Right renal pelvis (tissue), 4 donors: ENCODE data around the gene EML1. TPM values are rescaled to one million over a fixed set of nuclear protein-coding genes. Genes with fewer than 3 reads are reported as not detected.
"Not testable (repeated sequence)": the region's sequence is repeated elsewhere in the genome, so short reads cannot be mapped to it uniquely, and the experiment has no call there.

Source experiments
- DNase-seq, 4 donors: peaks; one replicate each; pipeline ENCODE4 v3.0.0-alpha.2; 2013; ENCODE audit warnings: low read depth in 4 of 4, low spot score in 3 of 4, missing footprints in 1 of 4
- polyA plus RNA-seq, 4 donors: library from polyadenylated mRNA; unstranded; fragments of 120-200 nt; gene quantifications; one replicate each; pipeline ENCODE4 v1.2.1, GENCODE V29; 2013; ENCODE audit not compliant: insufficient read length in 4 of 4

EML1 gene
- polyA plus RNA-seq, 4 donors = 38.0 to 42.1 (median 39.4) TPM

DNA sequence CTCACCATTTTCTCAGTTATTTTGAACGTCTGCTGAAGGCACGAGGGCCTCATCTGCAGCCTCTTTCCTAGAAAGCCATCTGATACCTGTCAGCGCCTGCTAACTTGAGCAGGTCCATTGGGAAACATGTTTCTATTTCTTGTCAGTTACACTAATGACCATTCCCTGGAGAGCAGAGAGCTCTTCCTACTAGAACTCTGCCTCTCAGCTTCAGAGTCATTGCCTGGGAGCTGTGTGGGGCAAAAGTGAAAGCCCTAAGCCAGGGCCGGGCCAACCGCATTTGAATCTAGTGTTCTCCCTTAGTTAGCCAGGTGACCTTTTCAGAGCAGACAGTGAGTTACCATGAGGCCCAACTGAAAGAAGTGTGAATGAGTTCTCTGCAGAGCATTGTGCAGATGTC, 135.8 kb downstream of the EML1 start:
- DNase-seq = no peak

DNA sequence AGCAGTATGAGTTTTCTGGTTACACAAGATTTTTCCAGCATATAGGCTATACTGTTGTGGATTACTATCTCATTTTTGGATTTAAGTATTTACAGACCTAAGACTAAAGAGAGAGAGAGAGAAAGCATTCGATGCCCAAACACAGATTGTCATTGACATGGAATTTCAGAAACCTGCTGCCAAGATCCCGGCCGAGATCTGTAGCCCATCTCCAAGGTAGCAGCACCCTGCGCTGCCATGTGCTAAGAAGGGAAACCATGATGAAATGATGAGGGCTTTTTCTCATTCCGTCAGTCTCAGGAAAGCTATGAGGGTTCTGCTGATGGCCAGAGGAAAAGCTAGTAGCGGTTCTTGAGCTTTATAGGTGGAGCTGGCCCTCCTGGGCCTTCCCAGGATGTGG, 136.4 kb downstream of the EML1 start:
- DNase-seq = no peak

- DNase-seq = no peak
Observed at GRCh38 chr14:99930420-99931274, 137.4 kb downstream of the EML1 start.

GRCh38 chr14:99931308-99931707, 138.1 kb downstream of the EML1 start:
- DNase-seq = no peak

- DNase-seq = no peak
Observed at GRCh38 chr14:99936056-99936455, 142.8 kb downstream of the EML1 start.

DNA sequence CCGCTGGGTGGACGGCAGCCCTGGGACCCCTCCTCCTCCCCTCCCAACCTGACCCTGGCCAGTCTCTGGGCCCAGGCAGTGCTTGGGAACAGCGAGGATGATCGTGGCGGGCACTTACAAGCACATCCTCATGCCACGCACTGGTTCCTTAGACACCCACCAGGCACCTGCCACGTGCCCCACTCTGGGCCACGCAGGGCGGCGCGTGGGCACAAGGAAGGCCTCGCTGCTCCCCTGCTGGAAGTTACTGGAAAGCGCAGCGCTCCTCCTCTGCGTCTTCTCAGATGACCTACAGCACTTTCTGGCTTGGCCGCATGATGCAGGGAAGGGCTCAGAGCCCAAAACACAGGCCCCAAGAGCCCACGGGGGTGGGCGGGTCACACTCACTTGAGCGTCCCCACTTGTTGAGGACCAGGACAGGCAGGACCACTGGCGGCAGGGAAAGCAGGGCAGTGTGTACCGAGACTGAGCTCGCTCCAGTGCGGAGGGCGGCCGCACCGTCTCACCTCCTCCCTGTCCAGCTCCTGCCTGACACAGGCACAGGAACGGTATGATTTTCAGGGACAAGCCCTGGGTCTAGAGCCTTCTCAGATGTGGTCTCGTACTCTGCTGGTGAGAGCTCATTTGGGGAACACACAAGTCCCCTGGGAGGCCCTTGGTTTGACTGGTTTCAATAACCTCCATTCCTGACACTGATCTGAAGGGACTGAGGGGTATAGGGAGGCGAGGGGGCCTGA, 143.7 kb downstream of the EML1 start:
- no peak for DNase-seq

DNA sequence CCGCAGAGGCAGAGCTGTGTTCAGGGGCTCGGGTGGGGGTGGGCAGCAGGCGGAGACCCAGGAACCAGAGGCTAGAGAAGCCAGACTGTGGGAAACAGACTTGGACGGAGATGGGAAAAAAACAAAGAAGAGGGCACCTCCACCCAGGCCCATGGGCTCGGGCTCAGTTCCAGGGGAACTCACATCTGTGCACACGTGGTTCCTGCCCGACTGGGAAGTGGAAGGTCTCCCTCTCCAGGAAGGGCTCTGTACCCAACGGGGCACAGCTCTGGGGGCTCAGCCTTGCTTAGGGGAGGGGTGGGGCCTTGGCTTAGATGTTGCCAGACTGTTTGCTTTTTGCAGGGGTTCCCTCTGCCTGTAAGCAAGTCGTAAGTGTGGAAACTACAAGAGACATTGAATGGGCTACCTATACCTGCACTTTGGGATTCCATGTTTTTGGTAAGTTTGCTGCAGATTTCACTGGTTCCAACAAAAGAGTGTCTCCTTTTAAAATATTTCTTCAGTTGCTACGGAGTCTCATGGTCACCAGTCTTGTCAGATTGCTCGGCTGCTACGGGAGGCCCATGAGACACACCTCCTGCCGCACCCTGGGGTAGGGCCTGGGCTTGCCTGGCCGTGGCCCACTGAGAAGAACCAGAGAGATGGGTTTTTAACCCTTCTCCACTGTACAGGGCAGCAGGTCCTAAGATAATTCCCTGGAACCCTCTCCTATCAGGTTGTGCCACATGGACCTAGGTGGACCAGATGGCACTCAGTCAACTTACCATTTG, 144.4 kb downstream of the EML1 start:
- DNase-seq = no peak

- no peak for DNase-seq
Observed at GRCh38 chr14:99938376-99938775, 145.2 kb downstream of the EML1 start.

DNA sequence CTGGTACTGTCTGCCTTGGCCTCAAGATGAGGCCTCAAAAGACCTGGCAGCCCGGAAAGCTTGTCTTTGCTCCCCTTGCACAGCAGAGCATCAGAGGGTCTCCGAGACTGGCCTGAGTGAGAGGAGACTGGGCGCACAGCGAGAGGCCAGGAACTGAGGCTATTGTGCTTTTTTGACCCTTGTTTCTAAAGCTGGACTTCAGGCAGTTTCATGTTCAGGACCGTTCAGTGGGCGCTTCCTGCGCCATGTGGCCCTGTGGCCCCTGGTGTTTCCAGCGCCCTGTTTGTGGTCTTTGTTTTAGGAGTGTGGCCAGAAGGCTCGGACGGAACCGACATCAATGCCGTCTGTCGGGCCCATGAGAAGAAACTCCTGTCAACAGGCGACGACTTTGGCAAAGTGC, 145.7 kb downstream of the EML1 start:
- DNase-seq = no peak

GRCh38 chr14:99939421-99939820, 146.2 kb downstream of the EML1 start:
- DNase-seq = no peak

GRCh38 chr14:99940064-99940463, 146.9 kb downstream of the EML1 start:
- no peak for DNase-seq

- DNase-seq = no peak
Observed at GRCh38 chr14:99941211-99941610, 148.0 kb downstream of the EML1 start.

- no peak for DNase-seq
Observed at GRCh38 chr14:99943620-99944019, 150.4 kb downstream of the EML1 start.

GRCh38 chr14:99944241-99944651, 151.0 kb downstream of the EML1 start:
- no peak for DNase-seq

- DNase-seq = no peak
Observed at GRCh38 chr14:99945732-99946651, 152.8 kb downstream of the EML1 start.

DNA sequence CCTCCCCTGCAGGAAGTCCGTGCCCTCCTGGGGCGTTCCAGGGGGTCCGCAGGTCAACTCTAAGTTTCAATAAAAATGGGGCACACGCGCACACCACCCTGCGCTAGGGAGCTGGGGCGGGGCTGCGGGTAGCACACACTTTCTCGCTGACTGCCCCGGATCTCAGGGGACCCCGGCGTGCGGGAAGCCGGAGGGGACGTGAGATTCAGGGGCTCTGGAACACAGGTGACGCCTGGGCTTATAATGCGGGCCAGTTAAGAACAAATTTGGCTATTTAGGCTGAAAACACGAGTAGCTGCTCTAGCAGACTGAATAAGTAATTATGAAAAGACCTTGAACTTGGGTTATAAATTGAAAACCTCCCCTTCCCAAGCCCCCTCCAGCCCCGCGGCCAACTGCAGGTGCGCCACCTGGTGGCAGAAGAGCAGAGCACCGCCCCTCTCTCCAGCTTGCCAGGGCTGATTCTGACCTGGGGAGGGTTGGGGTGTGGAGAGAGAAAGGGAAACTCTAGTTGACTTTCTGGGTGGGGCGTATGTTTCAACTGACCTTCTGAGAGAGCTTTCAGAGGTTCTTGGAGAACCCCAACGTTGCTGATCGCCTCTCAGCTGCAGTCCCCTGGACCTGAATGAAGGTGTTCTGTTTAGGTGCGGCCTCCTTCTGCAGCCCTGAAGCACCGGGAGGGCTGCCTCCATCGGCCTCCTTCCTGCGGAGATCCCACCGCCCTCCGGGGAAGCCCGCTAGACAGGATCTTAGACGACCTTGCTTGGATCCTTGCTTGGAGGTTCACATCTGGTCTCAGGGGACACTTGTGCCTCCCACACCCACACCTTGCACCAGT, 153.7 kb downstream of the EML1 start:
- no peak for DNase-seq

- DNase-seq = no peak
Observed at GRCh38 chr14:99947695-99948094, 154.5 kb downstream of the EML1 start.

DNA sequence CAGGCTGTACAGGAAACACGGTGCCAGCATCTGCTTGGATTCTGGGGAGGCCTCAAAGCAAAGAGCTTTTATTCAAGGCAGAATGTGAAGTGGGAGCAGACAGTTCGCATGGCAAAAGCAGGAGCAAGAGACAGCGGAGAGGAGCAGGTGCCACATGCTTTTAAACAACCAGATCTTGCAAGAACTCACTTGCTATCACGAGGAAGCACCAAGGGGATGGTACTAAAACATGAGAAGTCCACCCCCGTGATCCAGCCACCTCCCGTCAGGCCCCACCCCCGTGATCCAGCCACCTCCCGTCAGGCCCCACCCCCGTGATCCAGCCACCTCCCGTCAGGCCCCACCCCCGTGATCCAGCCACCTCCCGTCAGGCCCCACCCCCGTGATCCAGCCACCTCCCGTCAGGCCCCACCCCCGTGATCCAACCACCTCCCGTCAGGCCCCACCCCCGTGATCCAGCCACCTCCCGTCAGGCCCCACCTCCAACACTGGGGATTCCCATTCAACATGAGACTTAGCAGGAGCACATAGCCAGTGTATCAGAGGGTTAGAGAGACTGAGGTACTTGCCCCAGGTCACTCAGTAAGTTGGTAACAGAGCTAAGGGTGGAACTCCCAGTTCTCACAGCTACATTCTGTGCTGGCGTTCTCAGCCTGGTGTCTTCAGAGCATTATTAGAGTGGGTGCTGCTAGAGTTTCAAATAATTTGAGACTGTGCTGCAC, 156.0 kb downstream of the EML1 start:
- DNase-seq = not testable (repeated sequence)

GRCh38 chr14:99950181-99950580, 157.0 kb downstream of the EML1 start:
- no peak for DNase-seq
